GM19467 (cell line): ENCODE results near the gene PIK3R2.
"Not testable (repeated sequence)": the region's sequence is repeated elsewhere in the genome, so short reads cannot be mapped to it uniquely, and the experiment has no call there.

Experiments used
- ATAC-seq: cut with Tn5 transposase; IDR thresholded peaks from one replicate; pipeline ENCODE4 v1.9.1; 2021; ENCODE audit warnings: mild to moderate bottlenecking, moderate library complexity; ENCODE audit not compliant: unreplicated experiment

Gene PIK3R2

GRCh38 chr19:18152817-18153555 lies at the start of gene PIK3R2:
Gene PIK3R2 (plus strand): TSS chr19:18153163. CDS start chr19:18155880, 2,717 bp downstream.
- peak; percentile 65 for ATAC-seq

DNA sequence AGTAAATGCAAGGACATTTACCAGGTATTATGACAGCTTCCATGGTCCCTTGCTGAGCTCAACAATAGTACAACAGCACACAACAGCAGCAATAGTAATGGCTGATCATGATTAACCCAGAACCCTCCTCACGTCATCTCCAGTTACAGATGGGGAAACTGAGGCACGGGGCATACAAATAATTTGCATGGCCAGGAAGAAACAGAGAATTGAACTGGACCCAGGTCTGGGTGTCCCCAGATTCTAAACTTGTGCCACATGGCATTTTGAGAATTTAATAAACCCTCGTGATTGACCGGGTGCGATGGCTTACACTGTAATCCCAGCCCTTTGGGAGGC lies 48.2 kb upstream of the PIK3R2 start:
- ATAC-seq: no peak

DNA sequence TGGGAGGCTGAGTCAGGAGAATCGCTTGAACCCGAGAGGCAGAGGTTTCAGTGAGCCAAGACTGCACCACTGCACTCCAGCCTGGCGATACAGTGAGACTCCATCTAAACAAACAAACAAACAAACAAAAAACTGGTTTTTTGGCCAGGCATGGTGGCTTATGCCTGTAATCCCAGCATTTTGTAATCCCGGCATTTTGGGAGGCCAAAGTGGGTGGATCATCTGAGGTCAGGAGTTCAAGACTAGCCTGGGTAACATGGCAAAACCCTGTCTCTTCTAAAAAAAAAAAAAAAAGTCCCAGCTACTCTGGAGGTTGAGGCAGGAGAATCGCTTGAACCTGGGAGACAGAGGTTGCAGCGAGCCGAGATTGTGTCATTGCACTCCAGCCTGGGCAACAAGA lies 47.7 kb upstream of the PIK3R2 start:
- ATAC-seq: not testable (repeated sequence)

GRCh38 chr19:18107235-18107634 lies 45.7 kb upstream of the PIK3R2 start:
- no peak for ATAC-seq

GRCh38 chr19:18108897-18109296 lies 44.1 kb upstream of the PIK3R2 start:
- no peak for ATAC-seq

- ATAC-seq: no peak
Observed at GRCh38 chr19:18109341-18109732, 43.6 kb upstream of the PIK3R2 start.

GRCh38 chr19:18109733-18110608 lies 43.0 kb upstream of the PIK3R2 start:
- no peak for ATAC-seq

- no peak for ATAC-seq
Observed at GRCh38 chr19:18110609-18111232, 42.2 kb upstream of the PIK3R2 start.

GRCh38 chr19:18112989-18113478 lies 39.9 kb upstream of the PIK3R2 start:
- ATAC-seq: no peak

GRCh38 chr19:18113827-18114226 lies 39.1 kb upstream of the PIK3R2 start:
- no peak for ATAC-seq

GRCh38 chr19:18114483-18114882 lies 38.5 kb upstream of the PIK3R2 start:
- ATAC-seq: no peak

GRCh38 chr19:18117364-18117691 lies 35.6 kb upstream of the PIK3R2 start:
- ATAC-seq: no peak

DNA sequence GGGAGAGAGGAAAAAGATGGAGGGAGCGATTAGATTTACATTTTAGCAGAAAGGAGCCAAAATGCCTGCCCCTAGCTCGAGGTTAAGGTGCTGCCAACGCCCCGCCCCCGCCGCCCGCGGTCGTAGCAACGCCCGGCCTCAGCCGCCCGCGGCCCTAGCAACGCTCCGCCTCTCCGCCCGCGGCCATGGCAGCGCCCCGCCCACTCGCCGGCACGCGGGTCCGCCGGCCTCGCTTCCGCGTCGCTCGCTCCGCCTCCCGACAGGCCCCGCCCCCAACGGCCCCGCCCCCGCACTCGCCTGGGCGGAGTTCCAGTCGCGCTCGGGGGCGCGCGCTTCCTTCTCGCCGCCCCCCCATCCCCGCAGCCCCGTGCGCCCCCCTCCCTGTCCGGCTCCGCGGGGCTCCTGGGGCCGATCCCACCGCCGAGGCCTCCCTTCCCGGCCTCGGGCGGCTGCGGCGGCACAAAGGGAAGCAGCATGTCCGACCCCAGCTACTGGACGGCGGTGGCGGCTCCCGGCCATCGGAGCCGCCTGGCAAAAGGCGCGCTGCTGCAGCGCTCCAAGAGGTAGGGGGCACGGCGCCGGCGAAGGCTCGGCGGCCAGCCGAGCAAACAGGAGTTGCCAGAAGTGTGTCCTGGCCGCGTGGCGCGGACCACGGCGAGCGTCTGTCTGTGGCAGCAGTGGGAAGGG lies 35.1 kb upstream of the PIK3R2 start:
- peak; percentile 72 for ATAC-seq

- ATAC-seq: no peak
Observed at GRCh38 chr19:18118420-18119012, 34.4 kb upstream of the PIK3R2 start.

DNA sequence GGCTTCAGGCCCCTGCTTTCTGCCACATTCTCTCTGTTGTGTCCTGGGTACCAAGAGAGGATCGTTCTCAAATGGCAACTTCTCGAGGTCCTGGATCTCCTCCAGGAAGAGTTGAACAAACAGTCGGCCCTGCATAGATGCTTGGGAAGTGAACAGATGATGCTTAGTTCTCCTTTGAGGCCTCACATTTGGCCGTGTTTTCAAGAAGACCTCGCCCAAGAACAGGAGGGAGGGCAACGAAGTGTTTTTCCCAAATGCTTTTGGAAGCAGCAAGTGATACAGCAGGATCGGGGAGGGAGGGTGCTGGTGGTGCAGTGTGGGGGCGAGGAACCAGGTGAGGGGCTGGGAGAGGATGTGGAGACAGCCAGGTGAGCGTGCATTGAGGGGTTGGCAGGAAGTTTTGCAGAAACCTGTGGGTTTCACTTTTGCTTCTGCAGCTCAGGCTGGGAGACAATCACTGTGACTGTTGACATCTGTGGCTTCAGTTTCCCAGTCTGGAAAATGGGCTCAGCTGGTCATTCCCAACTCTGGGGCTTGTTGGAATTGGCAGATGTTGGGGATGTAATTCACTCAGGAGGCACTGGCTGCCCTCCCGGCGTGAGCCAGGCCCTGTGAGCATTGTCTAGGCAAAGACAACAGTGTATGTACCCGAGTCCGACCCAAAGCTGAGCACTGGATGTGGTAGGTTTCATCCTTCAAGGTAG lies 33.8 kb upstream of the PIK3R2 start:
- ATAC-seq: no peak

- no peak for ATAC-seq
Observed at GRCh38 chr19:18119717-18120105, 33.3 kb upstream of the PIK3R2 start.

- no peak for ATAC-seq
Observed at GRCh38 chr19:18120127-18120526, 32.8 kb upstream of the PIK3R2 start.

GRCh38 chr19:18121166-18121565 lies 31.8 kb upstream of the PIK3R2 start:
- no peak for ATAC-seq

GRCh38 chr19:18122424-18122823 lies 30.5 kb upstream of the PIK3R2 start:
- no peak for ATAC-seq
